CD14-positive monocyte (primary cell): ENCODE measurements around the gene FBL. TPM values are rescaled to one million over a fixed set of nuclear protein-coding genes. Genes with fewer than 3 reads are reported as not detected.
"Not testable (repeated sequence)": the region's sequence is repeated elsewhere in the genome, so short reads cannot be mapped to it uniquely, and the experiment has no call there.

Source experiments
- DNase-seq, 3 donors: peaks; one replicate each; pipeline ENCODE4 v3.0.0-alpha.2; 2011 to 2022
- H2AFZ ChIP-seq: 2 replicates; pipeline ENCODE4 v1.6.0; 2012; ENCODE audit warnings: mild to moderate bottlenecking, low read depth, low read length, inconsistent platforms; ENCODE audit not compliant: insufficient read depth, poor library complexity, severe bottlenecking
- H3K27ac ChIP-seq, 2 donors: 1 replicate in 1 of 2; 2 replicates in 1 of 2; pipeline ENCODE4 v1.5.1; 2012 to 2013; ENCODE audit warnings: low read length in 2 of 2, control low read depth in 1 of 2, inconsistent platforms in 1 of 2, low read depth in 1 of 2, mild to moderate bottlenecking in 1 of 2
- H3K27me3 ChIP-seq, 2 donors: one replicate each; pipeline versions ENCODE4 v1.6.0 to v1.6.1; 2011 to 2013; ENCODE audit warnings: low read length in 2 of 2; ENCODE audit not compliant: control insufficient read depth in 2 of 2, insufficient read depth in 2 of 2
- H3K36me3 ChIP-seq, 2 donors: replicated peaks in 1 of 2; 1 replicate in 1 of 2; 2 replicates in 1 of 2; pipeline versions ENCODE4 v1.5.1 to v1.6.1; 2012 to 2013; ENCODE audit warnings: low read length in 2 of 2, control low read depth in 1 of 2, inconsistent platforms in 1 of 2, mild to moderate bottlenecking in 1 of 2; ENCODE audit not compliant: insufficient read depth in 2 of 2, control insufficient read depth in 1 of 2
- H3K4me1 ChIP-seq, 2 donors: 1 replicate in 1 of 2; 2 replicates in 1 of 2; pipeline versions ENCODE4 v1.5.1 to v1.6.1; 2012 to 2013; ENCODE audit warnings: low read length in 2 of 2, control low read depth in 1 of 2, inconsistent platforms in 1 of 2, mild to moderate bottlenecking in 1 of 2, moderate library complexity in 1 of 2; ENCODE audit not compliant: insufficient read depth in 2 of 2, control insufficient read depth in 1 of 2
- H3K4me2 ChIP-seq: replicated peaks from 2 replicates; pipeline ENCODE3; 2012; ENCODE audit warnings: low read length, moderate library complexity, mild to moderate bottlenecking; ENCODE audit not compliant: poor library complexity, severe bottlenecking; ENCODE audit errors: extremely low read depth
- H3K4me3 ChIP-seq, 3 experiments: fragments of 200-600 bp in 1 of 3; sonication (generic) in 1 of 3; replicated peaks in 1 of 3; 1 replicate in 2 of 3; 2 replicates in 1 of 3; pipeline ENCODE4 v1.5.1; 2011 to 2013; ENCODE audit warnings: low read length in 3 of 3, mild to moderate bottlenecking in 3 of 3, control low read depth in 2 of 3, low read depth in 2 of 3, inconsistent platforms in 1 of 3, moderate library complexity in 1 of 3
- H3K79me2 ChIP-seq: 2 replicates; pipeline ENCODE4 v1.6.0; 2012; ENCODE audit warnings: mild to moderate bottlenecking, control low read depth, inconsistent platforms, low read length, moderate library complexity; ENCODE audit not compliant: insufficient read depth
- H3K9ac ChIP-seq: 2 replicates; pipeline ENCODE4 v1.6.0; 2017; ENCODE audit warnings: low read length, mild to moderate bottlenecking; ENCODE audit not compliant: insufficient read depth, poor library complexity, severe bottlenecking
- H3K9me3 ChIP-seq, 2 donors: replicated peaks in 1 of 2; 1 replicate in 1 of 2; 2 replicates in 1 of 2; pipeline versions ENCODE4 v1.5.1 to v1.6.1; 2012 to 2013; ENCODE audit warnings: low read length in 2 of 2, control low read depth in 1 of 2; ENCODE audit not compliant: control insufficient read depth in 1 of 2, insufficient read depth in 1 of 2
- H4K20me1 ChIP-seq: 2 replicates; pipeline ENCODE4 v1.6.0; 2012; ENCODE audit warnings: mild to moderate bottlenecking, low read length, control low read depth, moderate library complexity; ENCODE audit not compliant: insufficient read depth
- H3K27ac Mint-ChIP-seq, 7 donors: one replicate each; pipeline ENCODE4 v1.8.0; 2020; ENCODE audit warnings: mild to moderate bottlenecking in 7 of 7, mixed read lengths in 7 of 7, moderate library complexity in 6 of 7, inconsistent platforms in 2 of 7
- H3K27me3 Mint-ChIP-seq, 3 donors: one replicate each; pipeline ENCODE4 v1.8.0; 2021 to 2022; ENCODE audit warnings: low read depth in 3 of 3, mild to moderate bottlenecking in 3 of 3, mixed read lengths in 3 of 3, moderate library complexity in 3 of 3, inconsistent platforms in 1 of 3
- H3K36me3 Mint-ChIP-seq, 2 donors: one replicate each; pipeline ENCODE4 v1.8.0; 2020; ENCODE audit warnings: mixed read lengths in 2 of 2, inconsistent platforms in 1 of 2, mild to moderate bottlenecking in 1 of 2
- H3K4me1 Mint-ChIP-seq: one replicate; pipeline ENCODE4 v1.8.0; 2020; ENCODE audit warnings: mild to moderate bottlenecking, mixed read lengths
- H3K4me3 Mint-ChIP-seq, 2 donors: one replicate each; pipeline ENCODE4 v1.8.0; 2020; ENCODE audit warnings: mild to moderate bottlenecking in 2 of 2, mixed read lengths in 2 of 2, moderate library complexity in 1 of 2
- H3K9me3 Mint-ChIP-seq, 7 donors: one replicate each; pipeline ENCODE4 v1.8.0; 2020 to 2022; ENCODE audit warnings: mixed read lengths in 7 of 7, mild to moderate bottlenecking in 6 of 7, moderate library complexity in 6 of 7, inconsistent platforms in 2 of 7
- WGBS: methylation state at CpG from one replicate; pipeline ENCODE4 v1.1.5; 2013; ENCODE audit warnings: missing lambda C conversion rate; ENCODE audit not compliant: insufficient coverage; 5-methylcytosine and 5-hydroxymethylcytosine counted together
- intact Hi-C, 2 donors: fragments of 100-400 bp; cut with micrococcal nuclease; formaldehyde crosslinking; loops; one replicate each; pipeline versions ENCODE4 v1.15.0 to v1.15.1; 2023
- polyA plus RNA-seq, 3 donors: library from polyadenylated mRNA; depleted of rRNA in 1 of 3; unstranded in 2 of 3; stranded (reverse) in 1 of 3; fragments of 300-500 nt in 2 of 3; fragments of >200 nt in 1 of 3; fragmentation: Illumina TruSeq in 2 of 3; gene quantifications; 1 replicate in 2 of 3; 2 replicates in 1 of 3; pipeline ENCODE4 v1.2.3, GENCODE V29; 2012 to 2021
- TF ChIP-seq, protein P1 (sequence below): fragments of 200-600 bp; IDR thresholded peaks from one replicate; pipeline ENCODE4 v1.8.0; 2022; ENCODE audit warnings: antibody characterized with exemption, mild to moderate bottlenecking

The FBL gene
- polyA plus RNA-seq, 3 donors = 57.1 to 157 (median 60.3) TPM

DNA sequence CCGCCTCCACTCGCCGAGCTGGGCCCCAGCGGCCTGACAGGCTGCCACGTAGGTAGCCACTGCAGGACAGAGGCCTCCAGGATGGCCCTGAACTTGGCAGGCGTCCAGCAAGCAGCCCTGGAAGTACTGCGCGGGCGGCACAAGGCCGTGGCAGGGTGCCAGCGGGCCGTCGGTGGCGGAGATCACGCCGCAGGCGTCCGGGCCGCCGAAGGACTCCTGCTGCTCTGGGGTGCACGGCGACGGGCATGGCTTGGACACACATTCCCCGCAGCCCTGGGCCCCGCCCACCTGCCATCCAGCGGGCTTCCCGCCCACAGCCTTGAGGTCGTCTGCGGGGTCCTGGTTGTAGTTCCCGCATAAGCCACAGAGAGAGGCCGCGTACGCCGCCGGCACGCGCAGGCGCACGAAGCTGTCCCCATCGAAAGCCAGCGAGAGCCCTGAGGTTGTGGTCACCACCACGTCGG is 29.3 kb upstream of the FBL start:
- H3K4me1 Mint-ChIP-seq, H3K9me3 ChIP-seq, H2AFZ ChIP-seq, DNase-seq, H3K27ac Mint-ChIP-seq, H3K9ac ChIP-seq, H4K20me1 ChIP-seq, H3K4me3 ChIP-seq, H3K4me2 ChIP-seq, H3K4me1 ChIP-seq, H3K9me3 Mint-ChIP-seq, H3K36me3 Mint-ChIP-seq, H3K79me2 ChIP-seq, intact Hi-C loops, H3K27ac ChIP-seq, H3K36me3 ChIP-seq, H3K4me3 Mint-ChIP-seq, H3K27me3 ChIP-seq: not testable (repeated sequence)
- WGBS = 80% methylated on average over 31 of the region's 43 CpGs
- peaks cover 3 to 25% (median 5%) of the 10 kb centered on the region in 3 donors for H3K27me3 Mint-ChIP-seq

GRCh38 chr19:39874404-39874803 is 28.2 kb upstream of the FBL start:
- intact Hi-C loops = no loop called here
- 83% methylated on average over 1 of the region's 1 CpG for WGBS
- H4K20me1 ChIP-seq = no peaks in the 10 kb centered on the region
- H3K27ac ChIP-seq = no peak overlapping the region
- no peaks in the 10 kb centered on the region for H3K9me3 ChIP-seq
- no peak overlapping the region for H3K4me3 ChIP-seq
- Mint-ChIP-seq H3K36me3 (no peaks in the 10 kb centered on the region), H3K4me3 (no peak overlapping the region), H3K4me1 (no peaks in the 10 kb centered on the region), H3K9me3 (peaks cover 0 to 3% (median 0%) of the 10 kb centered on the region in 7 donors), H3K27me3 (peaks cover 5 to 26% (median 7%) of the 10 kb centered on the region in 3 donors), H3K27ac (no peak overlapping the region)
- TF ChIP-seq, protein P1, sequence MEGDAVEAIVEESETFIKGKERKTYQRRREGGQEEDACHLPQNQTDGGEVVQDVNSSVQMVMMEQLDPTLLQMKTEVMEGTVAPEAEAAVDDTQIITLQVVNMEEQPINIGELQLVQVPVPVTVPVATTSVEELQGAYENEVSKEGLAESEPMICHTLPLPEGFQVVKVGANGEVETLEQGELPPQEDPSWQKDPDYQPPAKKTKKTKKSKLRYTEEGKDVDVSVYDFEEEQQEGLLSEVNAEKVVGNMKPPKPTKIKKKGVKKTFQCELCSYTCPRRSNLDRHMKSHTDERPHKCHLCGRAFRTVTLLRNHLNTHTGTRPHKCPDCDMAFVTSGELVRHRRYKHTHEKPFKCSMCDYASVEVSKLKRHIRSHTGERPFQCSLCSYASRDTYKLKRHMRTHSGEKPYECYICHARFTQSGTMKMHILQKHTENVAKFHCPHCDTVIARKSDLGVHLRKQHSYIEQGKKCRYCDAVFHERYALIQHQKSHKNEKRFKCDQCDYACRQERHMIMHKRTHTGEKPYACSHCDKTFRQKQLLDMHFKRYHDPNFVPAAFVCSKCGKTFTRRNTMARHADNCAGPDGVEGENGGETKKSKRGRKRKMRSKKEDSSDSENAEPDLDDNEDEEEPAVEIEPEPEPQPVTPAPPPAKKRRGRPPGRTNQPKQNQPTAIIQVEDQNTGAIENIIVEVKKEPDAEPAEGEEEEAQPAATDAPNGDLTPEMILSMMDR = no peak
- DNase-seq = no peak
- H3K4me2 ChIP-seq = no peak overlapping the region
- no peaks in the 10 kb centered on the region for H3K36me3 ChIP-seq
- no peaks in the 10 kb centered on the region for H3K27me3 ChIP-seq
- no peaks in the 10 kb centered on the region for H3K79me2 ChIP-seq
- H3K9ac ChIP-seq = no peak overlapping the region
- no peaks in the 10 kb centered on the region for H3K4me1 ChIP-seq
- no peak overlapping the region for H2AFZ ChIP-seq
